Amniotic stem cell (primary cell): Measurements from ENCODE around the gene MAPK8IP1.

Experiments used
- DNase-seq: peaks from one replicate; lab custom pipeline; 2025; lab: John Stamatoyannopoulos, UW

The MAPK8IP1 gene

DNA sequence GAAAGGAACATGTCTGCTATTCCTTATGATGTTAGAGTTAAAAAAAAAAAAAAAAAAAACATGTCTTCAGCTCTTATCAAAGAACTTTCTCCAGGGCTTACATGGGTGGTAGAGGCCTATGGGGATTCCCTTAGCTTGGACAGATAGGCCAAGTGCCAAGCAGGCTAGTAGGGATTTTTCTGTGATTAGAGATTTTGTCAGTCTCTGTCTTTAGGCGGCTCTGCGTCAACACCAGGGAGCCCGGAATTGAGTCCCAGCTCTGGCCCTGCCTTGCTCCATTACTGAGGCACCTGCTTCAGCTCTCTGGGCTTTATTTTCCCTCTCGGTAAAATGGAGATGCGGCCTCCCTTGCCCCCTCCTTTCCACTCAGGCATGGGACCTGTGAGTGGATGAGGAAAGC lies 25.1 kb upstream of the MAPK8IP1 start:
- no peak for DNase-seq

DNA sequence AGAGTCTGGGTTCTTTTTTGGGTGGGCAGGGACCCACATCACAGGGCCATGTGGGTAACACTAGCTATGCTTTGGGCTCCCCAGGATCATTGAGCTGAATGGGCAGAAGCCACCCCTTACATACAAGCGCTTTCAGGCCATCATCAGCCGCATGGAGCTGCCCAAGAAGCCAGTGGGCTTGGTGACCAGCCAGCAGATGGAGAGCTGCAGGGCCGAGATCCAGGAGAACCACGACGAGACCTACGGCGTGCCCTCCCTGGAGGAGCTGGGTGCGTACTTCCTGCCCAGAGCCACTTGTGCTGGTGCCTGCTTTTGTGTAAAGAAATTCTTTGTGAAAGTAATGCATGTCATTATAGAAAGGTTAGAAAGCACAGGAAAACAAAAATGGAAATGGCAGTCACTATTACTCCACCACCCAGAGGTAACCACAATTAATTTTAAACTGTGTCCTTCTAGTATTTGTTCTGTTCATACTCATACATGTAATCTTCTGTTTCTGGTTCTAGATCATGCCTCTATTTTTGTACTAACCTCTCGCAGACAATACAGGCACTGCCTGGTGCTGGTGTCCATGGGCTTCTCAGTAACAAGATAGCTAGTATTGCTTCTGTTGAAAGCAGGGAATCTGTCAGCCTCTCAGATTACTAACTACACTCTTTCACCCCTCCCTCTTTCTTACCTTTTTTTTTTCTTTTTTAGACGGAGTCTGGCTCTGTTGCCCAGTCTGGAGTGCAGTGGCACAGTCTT lies 24.5 kb upstream of the MAPK8IP1 start:
- DNase-seq, result no peak

DNA sequence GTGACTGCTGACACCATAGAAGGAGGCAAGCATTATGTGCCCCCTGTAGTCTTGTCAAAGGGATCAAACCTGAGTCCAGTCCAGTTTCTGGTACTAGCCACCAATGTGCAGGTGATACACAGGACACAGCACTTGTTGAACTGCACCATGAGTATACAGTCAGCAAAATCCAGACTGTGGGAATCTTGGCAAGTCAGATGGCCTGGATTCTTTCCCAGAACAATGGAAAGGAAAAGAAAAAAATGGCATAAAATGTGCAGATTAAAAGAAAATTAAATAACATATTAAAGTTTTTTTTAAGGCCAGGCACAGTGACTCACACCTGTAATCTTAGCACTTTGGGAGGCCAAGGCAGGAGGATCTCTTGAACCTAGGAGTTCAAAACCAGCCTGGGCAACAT lies 21.4 kb upstream of the MAPK8IP1 start:
- DNase-seq, result no peak

DNA sequence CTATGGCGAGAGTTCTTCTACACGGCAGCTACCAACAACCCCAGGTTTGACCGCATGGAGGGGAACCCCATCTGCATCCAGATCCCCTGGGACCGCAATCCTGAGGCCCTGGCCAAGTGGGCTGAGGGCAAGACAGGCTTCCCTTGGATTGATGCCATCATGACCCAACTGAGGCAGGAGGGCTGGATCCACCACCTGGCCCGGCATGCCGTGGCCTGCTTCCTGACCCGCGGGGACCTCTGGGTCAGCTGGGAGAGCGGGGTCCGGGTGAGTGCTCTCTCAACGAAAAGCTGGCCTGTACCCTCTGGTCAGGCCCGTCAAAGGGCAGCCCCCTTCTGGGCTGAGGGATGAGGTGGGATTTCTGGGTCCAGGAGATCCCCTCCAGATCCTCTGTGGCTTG lies 15.9 kb upstream of the MAPK8IP1 start:
- DNase-seq, result no peak

DNA sequence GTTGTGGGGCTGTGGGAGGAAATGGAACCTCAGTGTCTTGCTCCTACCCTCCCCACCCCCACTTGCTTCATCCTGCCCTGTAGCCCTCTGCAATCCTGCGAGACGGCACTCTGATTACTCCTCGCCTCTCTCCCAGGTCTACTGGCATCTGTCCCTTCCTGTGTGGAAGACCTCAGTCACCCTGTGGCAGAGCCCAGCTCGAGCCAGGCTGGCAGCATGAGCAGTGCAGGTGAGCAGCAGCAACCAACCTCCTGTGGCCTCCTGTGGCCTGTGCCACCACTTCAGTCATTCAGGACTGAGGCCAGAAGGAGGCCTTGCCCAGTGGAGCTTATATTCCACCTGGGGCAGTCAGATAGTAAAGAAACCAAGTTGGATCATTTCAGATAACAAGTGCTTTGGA lies 14.7 kb upstream of the MAPK8IP1 start:
- no peak for DNase-seq

DNA sequence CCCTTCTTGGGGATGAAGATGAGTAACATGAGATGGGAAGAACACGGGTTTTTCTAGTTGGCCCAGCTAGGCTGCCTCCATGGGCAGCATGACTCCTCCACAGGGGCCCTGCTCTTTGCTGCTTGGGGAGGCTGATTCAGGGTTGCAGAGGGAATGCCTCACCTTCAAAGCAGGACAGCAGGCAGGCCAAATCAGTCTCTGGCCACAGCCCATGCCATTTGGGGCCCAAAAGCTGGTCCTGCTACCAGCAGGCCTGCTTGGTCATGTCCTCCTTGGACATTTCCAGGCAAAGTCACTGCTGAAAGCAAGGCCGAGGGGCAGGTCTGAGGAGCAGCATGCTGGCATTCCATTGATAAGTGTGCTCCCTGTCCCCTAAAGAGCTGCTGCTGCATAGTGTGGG lies 13.8 kb upstream of the MAPK8IP1 start:
- DNase-seq, result no peak

DNA sequence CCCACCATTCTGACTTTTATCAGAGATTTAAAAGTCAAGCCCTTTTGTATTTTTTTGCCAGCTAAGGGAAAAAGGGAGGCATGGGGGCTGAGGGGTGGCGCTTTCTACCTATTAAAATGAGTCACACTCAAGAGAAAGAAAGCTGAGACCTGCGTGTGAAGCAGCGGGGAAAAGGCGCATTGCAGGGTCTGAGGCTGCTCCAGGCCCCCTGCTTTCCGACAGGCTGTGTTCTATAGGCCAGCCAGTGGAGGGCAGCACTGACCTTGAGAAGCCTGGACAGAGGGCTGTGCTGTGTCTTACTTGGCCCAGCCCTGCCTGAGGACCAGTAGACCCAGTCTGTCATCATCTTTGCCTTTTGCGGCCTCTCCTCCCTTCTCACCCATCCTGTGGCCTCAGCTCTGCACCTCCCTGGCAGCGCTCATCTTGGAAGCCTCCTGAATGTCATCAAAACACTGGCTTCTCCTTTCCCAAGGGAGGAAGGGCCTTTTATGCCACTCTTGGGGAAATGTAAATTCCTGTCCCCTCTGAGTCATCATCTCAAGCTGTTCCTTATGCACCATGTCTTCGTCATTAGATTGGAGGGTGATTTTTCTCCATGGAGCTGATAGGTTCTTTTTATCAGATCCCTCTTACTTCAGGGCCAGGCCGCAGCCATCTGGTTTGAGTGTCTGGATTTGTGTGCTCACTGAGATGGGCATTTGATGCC lies 12.6 kb upstream of the MAPK8IP1 start:
- peak; percentile 70 for DNase-seq

DNA sequence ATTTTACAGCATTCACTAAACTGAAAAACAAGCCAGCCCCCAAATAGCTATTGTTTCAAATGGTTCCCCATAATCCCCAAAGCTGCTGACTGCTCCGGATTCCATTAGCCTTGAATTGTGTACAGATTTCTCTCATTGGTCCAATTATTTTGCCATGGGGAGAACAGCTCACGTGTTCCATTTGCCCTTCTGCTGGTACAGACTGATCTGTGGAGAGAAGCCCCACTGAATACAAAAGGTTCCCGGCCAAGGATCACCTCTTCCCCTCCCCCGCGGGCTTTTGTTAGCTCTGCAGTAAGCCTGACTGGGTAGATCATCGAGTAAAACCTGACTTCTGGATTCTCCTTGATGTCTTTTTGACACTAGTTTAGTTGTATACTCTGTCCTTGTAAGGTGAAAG lies 9.1 kb upstream of the MAPK8IP1 start:
- no peak for DNase-seq

DNA sequence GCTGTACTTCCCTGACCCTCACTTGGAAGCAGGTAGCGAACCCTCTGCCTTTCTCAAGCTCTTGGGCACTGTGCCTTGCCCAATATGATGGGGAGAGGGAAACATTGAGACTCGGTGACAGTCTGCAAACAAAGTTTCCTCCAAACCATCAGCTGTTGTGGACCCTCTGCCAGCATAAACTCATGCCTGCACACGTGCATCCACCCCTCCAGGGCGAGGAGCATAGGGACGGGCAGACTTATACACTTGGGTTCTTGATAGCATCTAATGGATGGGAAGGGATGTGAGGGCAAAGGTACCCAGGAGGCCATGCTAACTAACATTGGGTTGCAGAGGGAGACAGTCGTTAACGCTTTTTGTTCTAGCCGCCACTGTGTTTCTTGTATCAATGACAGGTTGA lies 8.2 kb upstream of the MAPK8IP1 start:
- no peak for DNase-seq

DNA sequence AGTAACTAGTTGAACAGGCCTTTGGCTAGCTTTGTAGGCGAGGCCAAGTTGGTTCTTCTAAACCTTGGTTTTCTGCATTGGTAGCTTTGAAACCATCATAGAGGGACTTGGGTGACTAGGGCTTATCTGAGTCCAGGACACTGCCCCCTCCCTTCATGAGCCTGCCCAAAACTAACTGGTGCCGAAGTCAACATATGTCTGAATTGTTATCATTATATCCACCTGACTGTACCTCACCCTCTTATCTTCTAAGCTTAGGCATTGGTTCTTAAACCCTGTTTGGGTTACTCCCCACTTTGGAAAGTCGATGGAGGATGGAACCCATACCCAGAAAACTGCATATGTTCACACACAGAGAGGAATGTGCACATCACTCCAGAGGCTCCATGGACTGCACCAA lies 7.6 kb upstream of the MAPK8IP1 start:
- DNase-seq, result no peak

DNA sequence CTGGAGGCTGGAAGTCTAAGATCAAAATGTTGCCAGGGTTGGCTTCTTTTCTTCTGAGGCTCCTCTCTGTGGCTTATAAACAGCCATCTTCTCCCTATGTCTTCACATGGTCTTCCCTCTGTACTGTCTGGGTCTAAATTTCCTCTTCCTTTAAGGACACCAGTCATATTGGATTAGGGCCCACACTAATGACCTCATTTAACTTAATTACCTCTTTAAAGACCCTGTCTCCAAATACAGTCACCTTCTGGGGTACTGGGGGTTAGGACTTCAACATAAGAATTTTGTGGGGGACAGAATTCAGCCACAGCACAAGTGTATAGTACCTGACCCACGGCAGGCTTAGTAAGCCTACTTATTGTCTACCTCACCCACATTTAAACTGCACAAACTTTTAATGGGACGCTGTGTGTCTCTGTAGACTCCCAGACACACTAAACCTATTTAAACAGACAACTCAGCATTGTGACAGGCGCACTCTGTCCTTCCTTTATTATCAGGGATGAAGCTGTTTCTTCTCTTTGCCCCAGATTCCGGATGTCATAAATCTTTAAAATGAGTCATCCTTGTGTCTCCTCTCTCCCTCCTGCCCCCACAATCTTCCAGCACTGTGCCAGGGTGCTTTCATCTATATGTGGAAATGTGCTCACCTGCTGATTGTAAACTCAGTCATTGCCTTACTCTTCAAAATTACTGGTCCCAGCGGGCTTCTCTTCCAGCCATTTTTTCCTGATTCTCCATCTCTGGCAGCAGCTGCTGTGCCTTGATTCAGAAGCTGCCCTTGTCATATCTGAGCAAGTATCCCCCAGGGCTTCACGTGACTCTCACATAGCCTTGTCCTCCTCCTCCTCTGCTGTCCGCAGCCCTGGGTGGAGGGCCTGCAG lies 5.4 kb upstream of the MAPK8IP1 start:
- no peak for DNase-seq

DNA sequence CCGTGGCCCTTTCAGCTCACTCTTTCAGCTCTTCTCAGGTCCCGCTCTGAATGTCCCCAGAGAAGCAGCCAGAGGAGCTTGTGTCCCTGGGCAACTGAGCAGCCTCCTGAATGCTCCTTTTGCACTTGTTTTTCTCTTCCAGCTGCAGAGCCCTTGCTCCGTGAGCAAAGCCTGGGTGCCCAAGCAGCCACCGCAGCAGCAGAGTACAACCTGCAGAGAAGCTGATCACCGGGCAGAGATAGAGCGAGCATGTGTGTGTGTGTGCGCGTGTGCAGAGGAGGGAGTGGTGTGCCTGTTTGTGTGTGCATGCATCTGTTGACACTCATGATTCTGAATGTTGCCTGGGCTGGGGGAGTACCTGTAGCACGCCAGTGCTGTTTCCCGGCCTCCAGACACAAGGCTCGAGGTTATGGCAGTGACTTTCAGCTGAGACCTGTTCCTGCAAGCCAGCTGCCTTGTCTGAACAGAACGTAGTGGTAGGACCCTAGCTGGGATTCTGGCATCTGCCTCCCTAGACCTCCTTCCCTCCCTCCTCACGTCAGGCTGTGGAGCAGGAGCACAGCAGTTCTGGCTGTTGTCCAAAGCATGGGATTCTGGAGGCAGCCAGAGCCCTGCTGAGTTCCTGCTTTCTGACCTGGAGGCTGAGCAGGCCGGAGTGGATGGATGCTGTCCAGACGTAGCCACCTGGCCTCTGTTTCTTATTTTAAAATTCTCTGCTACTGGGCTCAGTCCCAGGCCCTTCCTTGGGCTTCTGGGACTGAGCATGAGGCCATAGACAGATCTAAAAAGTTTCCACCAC lies 4.5 kb upstream of the MAPK8IP1 start:
- no peak for DNase-seq

DNA sequence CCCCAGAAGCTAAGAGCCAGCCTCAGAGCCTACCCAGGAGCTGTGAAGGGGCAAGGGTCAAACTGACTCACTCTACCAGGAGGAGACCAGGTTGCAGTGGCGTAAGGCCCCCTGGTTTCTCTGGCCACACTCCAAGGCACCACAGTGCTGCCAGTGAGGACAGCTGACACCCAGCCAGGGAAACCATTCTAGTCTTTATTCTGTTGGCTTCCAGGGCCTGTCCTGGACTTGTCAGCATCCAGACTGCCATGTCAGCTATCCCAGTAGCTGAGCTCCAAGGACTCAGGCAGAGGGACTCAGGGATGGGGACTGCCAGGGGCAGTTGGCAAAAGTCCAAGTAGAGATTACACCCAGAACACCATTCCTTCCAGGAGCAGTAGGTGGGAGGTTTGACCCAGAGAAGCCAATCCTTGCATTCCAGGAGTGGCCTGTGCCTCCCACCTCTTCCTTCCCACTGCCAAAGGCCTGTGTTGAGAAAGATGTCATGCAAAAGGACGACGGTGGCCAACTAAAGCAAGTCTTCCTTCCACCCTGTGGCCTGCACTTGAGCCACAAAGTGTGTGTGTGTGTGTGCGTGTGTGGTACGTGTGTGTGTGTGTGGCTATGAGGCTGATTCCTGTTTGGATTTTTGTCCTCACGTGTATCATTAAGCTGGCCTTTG lies 3.6 kb upstream of the MAPK8IP1 start:
- no peak for DNase-seq

DNA sequence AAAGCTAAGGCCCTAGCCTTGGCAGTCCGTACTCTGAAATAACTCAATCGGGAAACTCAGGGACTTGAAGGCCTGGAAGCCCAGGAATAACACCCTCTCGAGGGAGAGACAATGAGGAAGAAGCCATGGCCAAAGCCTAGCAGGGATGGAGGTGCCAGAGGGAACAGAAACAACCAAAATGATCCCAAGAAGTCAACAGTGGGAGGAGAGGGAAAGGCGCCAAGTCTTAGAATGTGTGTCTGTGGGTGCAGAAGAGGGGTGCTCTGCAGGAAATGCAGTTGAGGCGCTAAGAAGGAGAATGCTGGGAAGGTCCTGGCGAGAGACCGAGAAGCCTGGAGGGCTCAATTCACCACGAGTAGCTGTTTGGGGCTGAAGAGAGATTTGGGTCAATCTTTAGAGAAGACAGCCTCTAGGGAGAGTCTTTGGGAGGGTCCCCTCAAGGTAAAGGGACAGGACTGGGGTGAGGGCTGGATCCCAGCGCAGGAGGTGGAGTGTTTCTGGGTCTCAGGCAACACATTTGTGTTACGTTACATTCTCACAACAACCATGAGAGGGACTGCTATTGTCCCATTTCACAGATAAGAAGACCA lies 760 bp upstream of the MAPK8IP1 start:
- DNase-seq, result no peak

DNA sequence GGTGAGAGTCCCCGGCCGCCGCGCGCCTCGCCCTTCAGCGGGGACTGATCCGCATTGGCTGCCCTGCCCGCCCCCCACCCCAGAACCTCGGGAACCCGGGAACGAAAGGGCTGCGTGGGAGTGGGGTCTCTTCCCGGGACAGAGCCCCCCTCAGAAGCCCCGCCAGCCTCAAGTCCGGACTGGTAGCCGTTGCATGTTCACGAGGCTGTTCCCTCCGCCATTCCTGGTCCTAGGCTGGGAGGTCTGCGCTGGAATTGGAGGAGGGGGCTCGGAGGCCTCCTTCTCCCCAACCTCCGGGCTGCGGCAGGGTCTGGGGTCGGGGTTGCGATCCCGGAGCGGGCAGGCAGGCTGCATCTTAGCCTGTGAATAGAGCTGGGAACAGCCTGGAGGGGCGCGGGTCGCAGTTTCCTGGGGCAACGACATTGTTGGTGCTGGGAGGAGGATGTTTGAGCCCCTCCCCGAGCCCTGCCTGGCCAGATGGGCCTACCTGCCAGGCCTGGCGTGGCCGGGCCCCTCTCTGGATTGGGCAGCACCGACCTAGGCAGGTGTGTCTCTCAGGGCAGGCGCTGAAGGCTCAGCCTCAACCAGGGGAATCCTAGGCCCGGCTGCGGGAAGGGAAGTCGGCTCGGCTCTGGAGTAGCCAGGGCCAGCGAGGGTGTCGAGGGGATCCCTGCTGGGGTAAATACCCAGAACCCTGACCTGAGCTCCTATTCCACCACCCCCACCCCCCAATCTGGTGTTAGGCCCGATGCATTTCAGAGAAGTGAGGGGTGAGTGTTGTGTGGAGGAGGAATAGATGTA lies 670 bp downstream of the MAPK8IP1 start:
- DNase-seq, result no peak

DNA sequence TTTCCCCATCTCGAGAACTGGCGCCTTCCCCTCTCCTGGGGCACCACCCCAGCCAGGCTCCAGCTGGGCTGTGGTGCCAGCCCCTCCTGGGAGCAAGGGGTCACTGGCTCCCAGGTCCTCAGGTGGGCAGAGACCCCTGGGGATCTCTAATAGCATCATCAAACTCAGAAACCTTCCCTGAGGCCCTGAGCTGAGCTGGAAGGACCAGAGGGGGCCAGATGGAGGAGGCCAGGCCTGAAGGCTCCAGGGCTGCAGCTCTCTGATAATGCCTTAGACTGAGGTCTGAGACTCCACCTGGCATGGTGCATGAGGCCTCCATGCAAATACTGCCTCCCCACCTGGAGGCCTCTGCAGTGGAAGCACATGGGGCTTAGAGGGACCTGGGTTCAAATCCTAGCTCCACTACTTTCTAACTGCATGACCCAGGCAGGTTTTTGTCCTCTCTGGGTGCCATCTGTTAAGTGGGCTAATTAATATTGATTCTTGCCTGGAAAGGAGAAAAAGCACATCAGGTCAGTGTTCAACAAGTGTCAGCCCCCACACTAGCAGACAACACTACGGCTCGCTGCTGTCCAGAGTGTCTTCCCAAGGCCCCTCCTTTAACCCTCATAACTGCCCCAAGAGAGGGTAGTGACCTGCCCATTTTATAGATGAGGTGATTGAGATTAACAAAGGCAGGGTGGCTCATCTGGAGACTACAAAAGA lies 1.5 kb downstream of the MAPK8IP1 start:
- DNase-seq, result no peak

DNA sequence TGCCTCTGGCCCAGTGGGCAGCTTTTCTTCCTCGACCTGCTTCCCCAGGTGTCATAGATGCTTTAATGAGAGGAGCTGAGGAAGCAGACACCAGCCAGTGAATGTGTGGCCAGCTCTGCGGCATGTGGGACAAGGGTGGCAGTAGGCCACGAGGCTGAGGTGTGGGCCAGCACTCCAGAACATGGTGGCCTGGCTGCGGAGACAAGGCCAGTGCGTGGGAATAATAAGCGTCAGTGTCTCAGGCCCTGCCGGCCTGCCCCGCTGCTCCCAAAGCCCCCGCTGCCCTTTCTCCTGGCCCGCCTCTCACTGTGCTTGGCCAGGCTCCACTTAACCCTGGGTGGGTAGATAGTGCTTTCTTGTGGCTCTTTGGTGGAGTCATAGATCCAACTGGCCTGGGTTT lies 2.1 kb downstream of the MAPK8IP1 start:
- no peak for DNase-seq

DNA sequence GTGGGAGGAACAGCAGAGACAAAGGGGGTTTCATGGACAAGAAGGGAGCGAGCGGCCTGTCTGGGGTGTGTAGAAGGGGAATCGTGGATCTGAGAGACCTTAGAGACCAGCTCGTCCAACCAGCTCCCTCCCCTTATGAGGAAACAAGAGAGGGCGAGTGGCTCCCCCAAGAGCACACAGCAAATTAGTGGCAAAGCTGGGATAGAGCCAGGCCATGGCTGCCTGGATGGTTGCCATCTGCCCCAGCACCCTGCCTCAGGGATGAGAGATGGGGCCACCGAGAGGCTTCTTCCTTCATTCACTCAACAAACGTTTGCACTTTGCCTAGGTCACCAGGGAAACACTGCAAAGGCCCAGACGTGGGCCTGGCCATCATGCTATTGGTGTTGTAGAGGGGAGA lies 4.1 kb downstream of the MAPK8IP1 start:
- no peak for DNase-seq

DNA sequence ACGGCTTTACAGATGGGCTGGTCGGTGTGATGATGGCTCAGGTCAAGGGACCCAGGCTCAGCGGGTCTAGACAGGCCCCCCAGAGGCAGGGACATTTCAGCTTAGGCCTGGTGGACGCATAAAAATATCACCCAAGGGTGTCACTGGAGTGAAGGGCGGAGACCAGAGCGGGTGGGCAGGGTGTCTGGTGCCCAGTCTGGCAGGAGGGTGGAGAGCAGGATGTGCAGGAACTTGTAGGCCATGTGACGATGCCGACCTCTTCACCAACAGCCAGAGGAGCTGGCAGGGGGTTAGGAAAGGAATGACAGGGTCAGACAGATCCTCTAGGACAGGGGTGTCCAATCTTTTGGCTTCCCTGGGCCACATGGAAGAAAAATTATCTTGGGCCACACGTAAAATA lies 4.5 kb downstream of the MAPK8IP1 start:
- DNase-seq, result no peak
